Measurements from ENCODE around the gene EHD4.

DNA sequence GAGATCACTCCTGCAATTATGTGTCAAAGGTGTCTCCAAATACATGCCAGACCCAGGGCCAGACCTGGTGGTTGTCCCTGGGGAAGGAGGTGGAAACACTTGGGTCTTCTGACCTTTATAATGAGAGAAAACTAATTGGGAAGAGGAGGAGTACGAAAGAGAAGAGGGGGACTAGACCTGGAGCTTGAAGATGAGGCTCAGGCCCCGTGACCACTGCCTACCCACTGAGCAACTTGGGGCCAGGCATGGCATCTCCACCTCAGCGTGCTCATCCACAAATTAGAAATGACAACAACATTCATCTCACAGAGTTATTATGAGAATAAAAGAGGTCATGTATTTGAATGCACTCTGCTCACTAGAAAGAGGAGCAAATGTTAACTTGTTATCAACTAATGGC, 59.1 kb downstream of the EHD4 start:
- TF ChIP-seq, protein P1, sequence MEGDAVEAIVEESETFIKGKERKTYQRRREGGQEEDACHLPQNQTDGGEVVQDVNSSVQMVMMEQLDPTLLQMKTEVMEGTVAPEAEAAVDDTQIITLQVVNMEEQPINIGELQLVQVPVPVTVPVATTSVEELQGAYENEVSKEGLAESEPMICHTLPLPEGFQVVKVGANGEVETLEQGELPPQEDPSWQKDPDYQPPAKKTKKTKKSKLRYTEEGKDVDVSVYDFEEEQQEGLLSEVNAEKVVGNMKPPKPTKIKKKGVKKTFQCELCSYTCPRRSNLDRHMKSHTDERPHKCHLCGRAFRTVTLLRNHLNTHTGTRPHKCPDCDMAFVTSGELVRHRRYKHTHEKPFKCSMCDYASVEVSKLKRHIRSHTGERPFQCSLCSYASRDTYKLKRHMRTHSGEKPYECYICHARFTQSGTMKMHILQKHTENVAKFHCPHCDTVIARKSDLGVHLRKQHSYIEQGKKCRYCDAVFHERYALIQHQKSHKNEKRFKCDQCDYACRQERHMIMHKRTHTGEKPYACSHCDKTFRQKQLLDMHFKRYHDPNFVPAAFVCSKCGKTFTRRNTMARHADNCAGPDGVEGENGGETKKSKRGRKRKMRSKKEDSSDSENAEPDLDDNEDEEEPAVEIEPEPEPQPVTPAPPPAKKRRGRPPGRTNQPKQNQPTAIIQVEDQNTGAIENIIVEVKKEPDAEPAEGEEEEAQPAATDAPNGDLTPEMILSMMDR (IDR thresholded peaks at IDR 0.05; ENCODE audit: borderline replicate concordance, extremely low read depth, low read length, poor library complexity, severe bottlenecking) = no peak
- no peak for TF ChIP-seq EZH2 (IDR thresholded peaks at IDR 0.05; ENCODE audit: borderline replicate concordance, low read depth, low read length, severe bottlenecking)

Data from DND-41 (cell line).